EH (cell line): ENCODE results near the gene LCE5A.
A peak's percentile ranks its signal among the peaks of the same experiment; 100 is the strongest.
"Not testable (repeated sequence)": the region's sequence is repeated elsewhere in the genome, so short reads cannot be mapped to it uniquely, and the experiment has no call there.

Experiments
- DNase-seq: peaks from one replicate; pipeline ENCODE4 v3.0.0-alpha.2; 2015; ENCODE audit warnings: low read depth

LCE5A gene

GRCh38 chr1:152516082-152516481 lies 5.5 kb downstream of the LCE5A start:
- DNase-seq = no peak

GRCh38 chr1:152517237-152517811 lies 6.7 kb downstream of the LCE5A start:
- no peak for DNase-seq

- DNase-seq = no peak
Measured at GRCh38 chr1:152519851-152520250, 9.2 kb downstream of the LCE5A start.

GRCh38 chr1:152520561-152521090 lies 10.0 kb downstream of the LCE5A start:
- no peak for DNase-seq

GRCh38 chr1:152525080-152525641 lies 14.6 kb downstream of the LCE5A start:
- no peak for DNase-seq

GRCh38 chr1:152533327-152533938 lies 22.8 kb downstream of the LCE5A start:
- peak; percentile 54 for DNase-seq

- DNase-seq = no peak
Measured at GRCh38 chr1:152535774-152536173, 25.2 kb downstream of the LCE5A start.

GRCh38 chr1:152537496-152537895 lies 26.9 kb downstream of the LCE5A start:
- no peak for DNase-seq

- DNase-seq = no peak
Measured at GRCh38 chr1:152539901-152540300, 29.3 kb downstream of the LCE5A start.

- DNase-seq = peak; percentile 1
Measured at GRCh38 chr1:152543820-152544219, 33.2 kb downstream of the LCE5A start.

- no peak for DNase-seq
Measured at GRCh38 chr1:152546704-152547103, 36.1 kb downstream of the LCE5A start.

- not testable (repeated sequence) for DNase-seq
Measured at GRCh38 chr1:152548358-152548757, 37.8 kb downstream of the LCE5A start.
